NCI-H1092 (cell line): ENCODE measurements around the gene CCDC7.
"Not testable (repeated sequence)": the region's sequence is repeated elsewhere in the genome, so short reads cannot be mapped to it uniquely, and the experiment has no call there.

Source experiments
- DNase-seq: peaks from one replicate; lab custom pipeline; 2025; lab: John Stamatoyannopoulos, UW

CCDC7 gene

DNA sequence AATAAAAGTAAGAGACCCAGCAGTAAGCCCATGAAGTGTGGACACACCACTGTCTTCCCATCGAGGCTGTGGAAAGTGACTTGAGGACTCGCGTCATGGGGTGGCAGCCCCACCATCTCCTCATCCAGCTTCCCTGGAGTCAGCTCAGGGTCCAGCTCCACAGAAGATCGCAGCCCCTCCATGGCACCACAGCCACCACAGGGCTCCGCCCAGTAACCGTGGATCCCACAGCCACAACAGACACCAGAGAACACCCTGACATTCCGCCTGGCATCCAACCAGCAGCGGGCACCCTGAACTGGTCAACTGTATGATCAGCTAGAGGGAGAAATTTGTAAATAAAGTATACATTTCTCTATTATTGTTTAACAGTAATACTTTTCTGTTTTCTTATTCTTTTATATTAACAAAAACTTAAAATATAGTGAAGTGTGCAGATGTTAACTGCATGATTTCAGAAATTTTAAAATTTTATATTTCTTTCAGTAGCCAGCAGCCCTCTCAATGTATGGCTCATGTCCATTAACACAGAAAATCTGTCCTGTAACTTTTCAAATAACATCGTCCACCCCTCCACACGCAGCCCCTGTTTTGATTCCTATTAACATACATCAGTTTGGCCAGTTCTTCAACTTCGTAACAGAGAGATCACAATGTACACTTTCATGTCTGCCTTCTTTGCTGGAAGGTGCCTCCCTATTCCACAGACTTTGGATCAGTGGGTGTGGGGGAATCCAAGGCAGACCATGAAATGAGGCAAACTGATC lies 442.4 kb downstream of the CCDC7 start:
- DNase-seq: no peak

DNA sequence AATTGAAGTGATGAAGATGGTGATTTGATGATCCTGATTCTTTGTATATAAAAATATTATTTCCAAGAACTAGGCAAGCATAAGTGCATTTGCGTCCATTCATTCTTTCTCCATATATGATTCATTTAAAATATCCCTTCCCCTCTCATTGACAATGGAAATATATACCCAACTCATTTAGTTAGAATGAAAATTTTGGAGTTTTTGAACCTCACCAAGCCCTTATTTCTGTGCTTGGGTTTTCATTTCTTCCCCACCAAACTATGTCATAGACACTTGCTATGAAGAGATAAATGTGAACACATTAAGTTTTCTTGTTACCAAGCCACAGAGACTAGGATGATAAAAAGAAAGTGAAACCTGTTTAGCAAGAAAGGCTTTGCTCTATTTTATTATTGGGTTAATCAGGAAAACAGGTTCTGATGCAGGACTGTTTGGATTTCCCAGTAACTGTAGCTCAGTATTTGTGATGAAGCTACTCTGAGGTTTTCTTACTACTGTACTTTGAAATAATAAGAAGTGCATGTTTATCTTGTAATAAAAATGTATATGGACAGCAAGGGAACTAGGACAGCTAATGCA lies 443.8 kb downstream of the CCDC7 start:
- no peak for DNase-seq

DNA sequence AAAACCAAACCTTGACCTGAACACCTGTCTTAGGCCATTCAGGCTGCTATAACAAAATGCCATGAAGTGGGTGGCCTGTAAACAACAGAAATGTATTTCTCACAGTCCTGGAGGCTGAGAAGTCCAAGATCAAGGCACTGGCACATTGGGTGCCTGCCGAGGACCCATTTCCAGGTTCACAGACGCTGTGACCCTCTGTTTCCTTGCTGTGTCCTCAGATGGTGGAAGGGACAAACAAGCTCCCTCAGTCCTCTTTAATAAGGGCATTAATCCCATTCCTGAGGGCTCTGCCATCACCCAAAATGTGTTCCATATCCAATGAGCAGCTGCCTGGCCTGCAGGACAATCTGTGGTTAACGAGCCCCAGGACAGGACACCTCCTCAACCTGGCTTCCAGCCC lies 444.5 kb downstream of the CCDC7 start:
- no peak for DNase-seq

DNA sequence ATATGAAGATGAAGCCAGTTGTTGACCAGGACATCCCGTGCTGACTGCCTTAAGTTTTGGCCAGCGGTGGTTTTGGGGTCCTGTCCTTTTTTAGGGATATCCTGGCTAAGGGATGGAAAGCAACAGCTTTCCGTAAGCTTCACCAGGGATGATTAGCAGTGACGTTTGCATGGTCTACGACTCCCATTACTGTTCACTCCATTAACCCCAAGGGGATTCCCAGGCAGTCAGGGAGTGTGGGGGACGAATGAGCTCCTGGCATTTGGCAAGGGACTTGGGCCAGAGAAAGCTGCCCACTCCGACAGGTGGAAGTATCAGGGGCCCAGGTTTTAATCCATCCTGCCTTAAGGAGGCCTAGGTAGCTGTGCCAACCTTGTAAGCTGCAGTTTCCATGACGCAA lies 445.3 kb downstream of the CCDC7 start:
- DNase-seq: no peak

DNA sequence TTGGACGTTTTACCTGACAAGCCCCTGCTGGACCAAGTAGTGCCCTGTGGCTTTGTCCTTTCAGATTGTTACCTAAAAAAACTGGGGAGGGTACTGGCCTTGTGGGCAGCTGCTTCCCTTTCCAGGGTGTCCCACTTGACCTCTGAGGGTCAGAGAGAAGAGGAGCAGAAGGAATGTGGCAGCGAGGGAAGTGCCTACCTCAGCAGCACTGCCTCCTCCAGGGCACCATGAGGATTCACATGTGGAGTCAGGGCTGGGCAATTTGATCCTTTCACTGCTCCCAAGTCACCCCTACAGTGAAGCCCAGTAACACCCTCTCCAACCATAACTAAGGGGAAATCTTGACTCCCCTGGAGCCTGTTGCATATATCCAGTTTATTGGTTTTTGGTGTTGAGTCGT lies 447.5 kb downstream of the CCDC7 start:
- no peak for DNase-seq

DNA sequence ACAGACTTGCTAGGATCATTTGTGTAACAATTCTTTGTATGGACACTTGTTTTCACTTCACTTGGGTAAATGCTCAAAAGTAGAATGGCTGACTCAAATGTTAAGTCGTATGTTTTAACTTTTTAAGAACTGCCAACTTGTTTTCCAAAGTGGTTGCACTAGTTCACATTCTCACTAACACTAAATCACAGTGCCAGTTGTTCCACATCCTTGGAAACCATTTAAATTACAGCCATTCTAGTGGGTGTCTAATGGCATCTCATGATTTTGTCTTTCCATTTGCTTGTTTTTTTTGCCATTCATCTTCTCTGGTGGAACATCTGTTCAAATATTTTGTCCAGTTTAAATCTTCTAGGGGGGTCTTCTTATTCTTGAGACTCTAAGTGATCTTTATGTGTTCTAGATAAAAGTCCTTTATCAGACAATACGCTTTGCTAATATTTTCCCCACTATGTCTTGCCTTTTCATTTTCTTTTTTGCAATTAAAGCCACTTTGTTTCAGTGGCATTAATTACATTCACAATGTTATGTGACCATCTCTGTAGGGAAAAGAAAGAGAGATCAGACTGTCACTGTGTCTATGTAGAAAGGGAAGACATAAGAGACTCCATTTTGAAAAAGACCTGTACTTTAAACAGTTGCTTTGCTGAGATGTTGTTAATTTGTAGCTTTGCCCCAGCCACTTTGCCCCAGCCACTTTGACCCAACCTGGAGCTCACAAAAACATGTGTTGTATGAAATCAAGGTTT lies 448.1 kb downstream of the CCDC7 start:
- DNase-seq: no peak

DNA sequence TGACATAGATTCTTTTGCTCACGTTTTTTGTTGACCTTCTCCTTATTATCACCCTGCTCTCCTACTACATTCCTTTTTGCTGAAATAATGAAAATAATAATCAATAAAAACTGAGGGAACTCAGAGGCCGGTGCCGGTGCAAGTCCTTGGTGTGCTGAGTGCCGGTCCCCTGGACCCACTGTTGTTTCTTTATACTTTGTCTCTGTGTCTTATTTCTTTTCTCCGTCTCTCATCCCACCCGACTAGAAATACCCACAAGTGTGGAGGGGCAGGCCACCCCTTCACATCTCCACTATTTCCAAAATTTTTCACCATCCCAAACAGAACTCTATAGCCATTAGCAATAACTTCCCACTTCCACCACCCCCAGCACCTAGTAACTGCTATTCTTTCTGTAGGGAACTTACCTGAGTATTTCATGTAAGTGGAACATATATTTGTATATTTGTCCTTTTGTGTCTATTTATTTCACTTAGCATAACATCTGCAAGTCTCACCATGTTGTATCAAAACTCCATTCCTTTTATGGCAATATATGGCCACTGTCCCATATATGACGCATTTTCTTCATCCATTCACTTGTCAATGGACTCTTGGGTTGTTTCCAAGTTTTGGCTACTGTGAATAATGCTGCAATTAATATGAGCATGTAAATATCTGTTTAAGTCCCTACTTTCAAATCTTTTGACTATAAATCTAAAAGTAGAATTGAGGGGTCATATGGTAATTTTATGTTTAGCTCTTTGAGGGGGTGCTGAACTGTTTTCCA lies 449.4 kb downstream of the CCDC7 start:
- DNase-seq: not testable (repeated sequence)

DNA sequence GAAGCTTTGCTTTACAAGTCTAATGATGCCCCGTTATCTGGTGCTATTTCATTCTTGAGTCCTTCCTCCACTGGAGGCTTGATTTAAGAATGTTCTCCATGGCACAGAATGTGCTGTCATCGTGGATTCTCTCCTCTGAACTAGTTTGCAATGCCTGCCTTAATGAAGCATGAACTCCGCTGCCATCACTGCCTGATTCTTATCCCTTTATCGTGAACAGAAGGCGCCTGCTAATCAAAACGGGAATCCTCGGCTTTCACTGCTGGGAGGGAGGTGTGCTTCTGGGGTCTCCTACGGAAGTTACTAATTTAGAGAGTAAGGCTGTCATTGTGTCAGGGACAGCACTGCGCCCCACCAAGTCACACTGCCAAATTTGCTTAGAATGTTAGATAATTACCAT lies 455.9 kb downstream of the CCDC7 start:
- DNase-seq: no peak

DNA sequence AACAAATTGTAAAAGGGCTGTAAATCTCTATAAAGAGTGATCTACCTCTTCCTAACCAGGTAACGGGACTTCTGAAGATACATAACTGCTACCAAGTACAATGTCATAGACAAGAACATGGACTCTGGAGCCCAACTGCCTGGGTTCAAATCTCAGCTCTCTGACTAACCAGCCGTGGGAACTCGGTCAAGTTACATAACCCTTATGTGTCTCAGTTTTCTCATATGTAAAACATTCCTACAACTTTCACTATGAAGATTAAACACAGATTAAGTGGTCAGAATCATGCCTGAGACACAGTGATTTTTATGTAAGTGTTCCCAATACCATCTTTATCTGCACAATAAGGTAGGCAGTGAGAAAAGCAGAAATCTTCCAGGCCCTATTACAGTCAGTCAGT lies 459.5 kb downstream of the CCDC7 start:
- DNase-seq: no peak

DNA sequence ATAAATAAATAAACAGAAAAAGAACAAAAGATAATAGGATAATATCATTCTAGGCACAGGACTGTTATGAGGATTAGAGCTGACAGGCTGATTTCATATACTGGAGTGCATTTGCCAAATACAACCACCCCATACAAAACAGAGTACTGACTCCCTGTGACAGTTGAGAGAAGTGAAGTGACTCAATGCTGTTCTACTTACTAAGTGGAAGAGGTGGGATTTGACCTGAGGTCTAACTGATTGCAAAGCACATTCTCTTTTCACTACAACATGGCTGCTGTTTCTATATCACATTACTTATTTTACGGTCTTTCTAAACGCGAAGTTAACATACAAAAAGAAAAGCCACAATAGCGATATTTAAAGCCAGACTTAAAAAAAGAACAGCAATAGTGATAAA lies 460.7 kb downstream of the CCDC7 start:
- no peak for DNase-seq

DNA sequence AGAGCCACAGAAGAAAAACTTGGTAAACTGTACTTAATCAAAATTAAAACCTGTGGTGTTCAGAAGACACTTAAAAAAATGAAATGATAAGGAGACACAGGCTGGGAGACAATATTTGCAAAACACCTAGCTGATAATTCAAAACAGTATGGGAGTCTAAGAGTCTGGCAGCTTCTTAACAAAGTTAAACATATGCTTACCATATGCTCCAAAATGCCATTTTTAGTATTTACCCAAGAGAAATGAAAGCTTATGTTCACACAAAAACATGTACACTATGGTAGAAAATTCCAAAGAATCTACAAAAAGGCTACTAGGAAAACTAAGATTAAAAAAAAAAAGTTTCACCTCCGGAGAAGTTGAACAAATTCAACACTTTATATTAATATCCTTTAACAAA lies 463.5 kb downstream of the CCDC7 start:
- DNase-seq: no peak

DNA sequence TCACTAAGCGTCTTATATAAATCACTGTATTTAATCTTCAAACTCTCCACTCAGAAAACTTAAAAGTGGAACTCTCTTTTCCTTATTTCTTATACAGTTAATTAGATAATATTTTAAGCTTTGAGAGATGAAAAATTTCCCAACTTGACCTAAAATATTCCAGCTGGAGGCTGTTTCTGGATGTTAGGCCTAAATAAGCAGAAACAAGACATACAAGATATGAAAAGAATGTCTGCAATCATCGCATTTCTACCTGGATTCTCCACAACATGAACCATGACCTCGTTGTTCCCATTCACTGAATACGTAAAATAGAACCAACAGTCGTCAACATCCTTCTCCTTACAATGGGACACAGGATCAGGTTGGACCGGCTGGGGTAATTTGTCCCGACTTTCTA lies 464.0 kb downstream of the CCDC7 start:
- not testable (repeated sequence) for DNase-seq

DNA sequence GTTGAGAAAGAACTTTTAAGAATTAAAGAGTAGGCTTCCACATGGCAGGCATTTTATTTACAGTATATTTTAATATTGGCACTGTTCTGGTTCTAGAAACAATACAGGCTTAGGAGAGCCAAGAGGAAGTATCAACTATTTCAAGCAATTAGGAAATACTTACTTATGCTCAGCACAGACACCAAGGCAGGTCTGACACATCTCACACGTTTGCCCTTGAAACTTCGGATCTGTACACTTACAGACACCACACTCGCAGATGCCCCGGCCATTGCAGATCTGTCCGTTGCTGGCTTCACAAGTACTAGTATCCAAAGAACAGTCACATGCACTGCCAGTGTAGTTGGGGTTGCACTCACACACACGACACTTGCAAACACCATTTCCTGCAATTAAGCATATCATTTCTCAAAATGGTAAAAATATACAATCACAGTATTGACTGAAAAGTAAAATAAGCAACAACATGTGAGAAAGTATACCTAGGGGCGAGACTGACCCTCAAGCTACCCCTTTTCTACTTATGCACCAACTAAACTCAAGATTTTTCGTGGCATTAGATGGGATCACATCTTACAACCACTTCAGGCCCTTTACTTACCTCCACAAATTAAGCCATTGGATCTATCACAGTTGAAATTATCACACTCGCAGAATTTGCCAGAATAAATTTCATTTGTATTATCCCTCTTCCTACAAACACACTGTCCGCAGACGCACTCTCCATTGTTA lies 465.5 kb downstream of the CCDC7 start:
- no peak for DNase-seq

DNA sequence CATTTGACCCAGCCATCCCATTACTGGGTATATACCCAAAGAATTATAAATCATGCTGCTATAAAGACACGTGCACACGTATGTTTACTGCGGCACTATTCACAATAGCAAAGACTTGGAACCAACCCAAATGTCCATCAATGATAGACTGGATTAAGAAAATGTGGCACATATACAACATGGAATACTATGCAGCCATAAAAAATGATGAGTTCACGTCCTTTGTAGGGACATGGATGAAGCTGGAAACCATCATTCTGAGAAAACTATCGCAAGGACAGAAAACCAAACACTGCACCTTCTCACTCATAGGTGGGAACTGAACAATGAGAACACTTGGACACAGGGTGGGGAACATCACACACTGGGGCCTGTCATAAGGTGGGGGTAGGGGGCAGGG lies 471.9 kb downstream of the CCDC7 start:
- DNase-seq: not testable (repeated sequence)

DNA sequence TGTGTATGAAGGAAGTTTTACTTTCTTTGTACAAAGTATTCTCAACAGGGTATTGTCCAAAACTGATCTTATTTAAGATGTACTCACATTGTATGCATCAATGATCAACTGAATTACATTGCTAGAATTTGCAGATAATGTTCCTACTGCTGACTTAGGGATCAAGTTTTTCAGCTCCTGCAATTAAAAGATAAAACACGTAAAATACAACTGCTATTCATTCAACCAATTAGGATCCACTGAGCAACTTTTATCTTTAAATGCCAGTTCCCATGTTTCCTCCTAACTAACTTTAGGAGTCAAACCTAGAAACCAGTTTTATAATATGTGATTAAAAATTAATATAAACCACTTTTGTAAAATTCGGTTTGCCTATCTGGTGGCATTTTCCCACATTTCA lies 476.2 kb downstream of the CCDC7 start:
- DNase-seq: no peak

DNA sequence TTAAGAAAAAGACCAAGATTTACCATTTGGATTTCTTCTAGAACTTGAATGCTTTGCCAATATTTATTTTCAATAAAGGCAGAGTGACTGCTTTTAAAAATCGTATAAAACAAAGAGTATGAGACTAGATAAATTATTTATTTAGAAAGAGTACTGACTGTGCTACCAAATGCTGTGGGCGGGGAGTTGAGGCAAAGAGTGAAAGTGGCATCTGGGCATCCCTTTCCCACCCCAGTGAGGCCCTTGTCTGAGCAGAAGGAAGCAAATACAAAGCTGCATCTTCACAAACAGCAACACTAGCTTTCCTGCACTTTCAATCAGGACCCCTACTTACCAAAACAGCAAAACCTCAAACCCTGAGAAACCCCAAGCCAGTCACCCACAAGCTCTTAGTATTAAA lies 477.2 kb downstream of the CCDC7 start:
- DNase-seq: no peak

DNA sequence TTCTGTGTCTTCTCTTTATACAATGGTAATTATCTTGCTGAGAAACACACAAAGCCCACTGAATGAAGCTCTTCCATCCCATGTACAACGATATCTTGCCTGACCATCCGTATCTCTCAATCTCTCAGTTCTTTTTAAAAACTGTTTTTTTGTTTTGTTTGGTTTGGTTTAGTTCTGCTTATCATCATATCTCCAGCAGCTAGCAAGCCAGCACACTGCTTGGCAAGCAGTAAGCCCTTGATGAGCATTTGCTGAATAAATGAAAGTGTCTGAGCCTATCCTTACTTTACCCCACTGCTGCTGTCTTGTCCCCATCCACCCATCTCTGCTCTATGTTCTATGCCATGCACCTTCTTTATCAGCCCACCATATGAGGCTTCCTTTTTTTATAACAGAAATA lies 477.9 kb downstream of the CCDC7 start:
- DNase-seq: no peak
